Fibroblast of lung (primary cell): ENCODE measurements around the gene RPL22L1. TPM values are rescaled to one million over a fixed set of nuclear protein-coding genes. Genes with fewer than 3 reads are reported as not detected.

Experiments
- DNase-seq, 2 donors: peaks; one replicate each; pipeline versions ENCODE4 v3.0.0 to v3.0.0-alpha.2; 2010; ENCODE audit warnings: low read depth in 2 of 2
- H2AFZ ChIP-seq: 2 replicates; pipeline ENCODE4 v1.5.1; 2012; ENCODE audit warnings: low read length, control low read depth, inconsistent platforms
- H3K27ac ChIP-seq: 2 replicates; pipeline ENCODE4 v1.5.1; 2011; ENCODE audit warnings: low read length, control low read depth; ENCODE audit not compliant: insufficient read depth
- H3K27me3 ChIP-seq: 2 replicates; pipeline ENCODE4 v1.5.1; 2011; ENCODE audit warnings: mild to moderate bottlenecking, low read length; ENCODE audit not compliant: control insufficient read depth, insufficient read depth
- H3K36me3 ChIP-seq: 2 replicates; pipeline ENCODE4 v1.5.1; 2011; ENCODE audit warnings: low read length; ENCODE audit not compliant: control insufficient read depth, insufficient read depth
- H3K4me1 ChIP-seq: 2 replicates; pipeline ENCODE4 v1.5.1; 2011; ENCODE audit warnings: low read length; ENCODE audit not compliant: control insufficient read depth, insufficient read depth; ENCODE audit errors: extremely low read depth
- H3K4me2 ChIP-seq: 2 replicates; pipeline ENCODE4 v1.5.1; 2011; ENCODE audit warnings: low read length, control low read depth; ENCODE audit not compliant: insufficient read depth; ENCODE audit errors: extremely low read depth
- H3K4me3 ChIP-seq, 4 experiments: fragments of 200-600 bp in 1 of 4; sonication (generic) in 1 of 4; replicated peaks in 1 of 4; 2 replicates each; pipeline ENCODE4 v1.5.1; 2011 to 2016; ENCODE audit warnings: low read length in 4 of 4, low read depth in 3 of 4, mild to moderate bottlenecking in 3 of 4, control low read depth in 2 of 4, inconsistent platforms in 1 of 4, mixed read lengths in 1 of 4; ENCODE audit not compliant: insufficient read depth in 1 of 4; ENCODE audit errors: control extremely low read depth in 1 of 4
- H3K79me2 ChIP-seq: 2 replicates; pipeline ENCODE4 v1.5.1; 2012; ENCODE audit warnings: mild to moderate bottlenecking, low read length, inconsistent platforms; ENCODE audit not compliant: control insufficient read depth, insufficient read depth
- H3K9ac ChIP-seq: 2 replicates; pipeline ENCODE4 v1.5.1; 2011; ENCODE audit warnings: mild to moderate bottlenecking, low read length, control low read depth; ENCODE audit not compliant: insufficient read depth
- H3K9me3 ChIP-seq: 2 replicates; pipeline ENCODE4 v1.5.1; 2012; ENCODE audit warnings: low read depth, low read length; ENCODE audit not compliant: control insufficient read depth, insufficient read depth
- H4K20me1 ChIP-seq: 2 replicates; pipeline ENCODE4 v1.5.1; 2011; ENCODE audit warnings: low read length; ENCODE audit not compliant: control insufficient read depth, insufficient read depth; ENCODE audit errors: extremely low read depth
- CTCF ChIP-seq, 2 donors: IDR thresholded peaks in 1 of 2; conservative IDR thresholded peaks in 1 of 2; 1 replicate in 1 of 2; 2 replicates in 1 of 2; pipeline ENCODE4 v1.5.1; 2011 to 2012; ENCODE audit warnings: low read length in 2 of 2, control low read depth in 1 of 2, inconsistent platforms in 1 of 2, low read depth in 1 of 2, mild to moderate bottlenecking in 1 of 2
- EZH2 ChIP-seq: IDR thresholded peaks from 2 replicates; pipeline ENCODE4 v1.5.1; 2012; ENCODE audit warnings: low read length, control low read depth, mild to moderate bottlenecking; ENCODE audit errors: missing control alignments
- polyA plus RNA-seq, 2 donors: library from polyadenylated mRNA; depleted of rRNA in 1 of 2; stranded (reverse) in 1 of 2; unstranded in 1 of 2; fragments of >200 nt; gene quantifications; 2 replicates each; pipeline ENCODE4 v1.2.1, GENCODE V29; 2011 to 2012; ENCODE audit warnings: missing spikeins in 1 of 2
- total RNA-seq: library from RNA; depleted of rRNA; stranded (reverse); fragments of >200 nt; gene quantifications from 2 replicates; pipeline ENCODE4 v1.2.1, GENCODE V29; 2014

Gene RPL22L1
- total and polyA plus RNA-seq, 2 donors (not counting 1 experiment from before 2014, with no cell fraction given): 71.2 to 241 TPM

- peak; percentile 36 to 39 for DNase-seq
- Histone ChIP-seq H2AFZ (peak overlapping the region; percentile 59), H3K9ac (peak overlapping the region; percentile 89), H4K20me1 (no peaks in the 10 kb centered on the region), H3K36me3 (peaks cover 1% of the 10 kb centered on the region), H3K9me3 (no peaks in the 10 kb centered on the region), H3K4me3 (peak overlapping the region; percentile 75 to 90 (median 79)), H3K4me1 (peaks cover 9% of the 10 kb centered on the region), H3K27ac (peak overlapping the region; percentile 88), H3K79me2 (peaks cover 25% of the 10 kb centered on the region), H3K4me2 (peak overlapping the region; percentile 96), H3K27me3 (no peaks in the 10 kb centered on the region)
- TF ChIP-seq EZH2: no peak
- no peak for TF ChIP-seq CTCF (conservative IDR thresholded peaks at IDR 0.05 in 1 of 2, IDR thresholded peaks at IDR 0.05 in 1 of 2; ENCODE audit: low read depth in 1 of 2, low read length in 2 of 2)
These were observed 37.7 kb upstream of the RPL22L1 start for GRCh38 chr3:170907637-170908234.

DNA sequence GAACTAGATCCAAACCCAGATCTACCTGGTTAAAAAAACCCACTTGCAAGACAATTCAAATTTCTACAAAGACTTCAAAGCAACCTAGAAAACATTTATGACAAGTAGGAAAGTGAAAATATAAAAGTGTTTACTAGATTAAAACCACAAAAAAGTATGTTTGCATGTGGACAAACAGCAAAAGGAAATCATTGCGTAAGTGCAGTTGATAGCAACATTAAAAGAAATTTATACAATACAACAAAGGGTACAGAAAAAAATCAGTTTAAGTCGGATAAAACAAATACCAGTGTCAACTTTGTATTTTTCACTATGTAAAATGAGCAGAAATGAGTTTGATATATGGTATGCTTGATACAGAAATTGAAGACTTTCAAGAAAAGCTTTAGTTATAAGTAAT, 35.9 kb upstream of the RPL22L1 start:
- Histone ChIP-seq H3K79me2 (peaks cover 25% of the 10 kb centered on the region), H4K20me1 (no peaks in the 10 kb centered on the region), H2AFZ (no peak overlapping the region), H3K4me1 (peaks cover 9% of the 10 kb centered on the region), H3K9ac (no peak overlapping the region), H3K27ac (no peak overlapping the region), H3K4me2 (peak overlapping the region; percentile 96), H3K9me3 (no peaks in the 10 kb centered on the region), H3K36me3 (peaks cover 1% of the 10 kb centered on the region), H3K27me3 (no peaks in the 10 kb centered on the region), H3K4me3 (peak overlapping the region in 2 of 4 experiments; percentile 75 to 79)
- no peak for DNase-seq
- TF ChIP-seq EZH2: no peak
- TF ChIP-seq CTCF (conservative IDR thresholded peaks at IDR 0.05 in 1 of 2, IDR thresholded peaks at IDR 0.05 in 1 of 2; ENCODE audit: low read depth in 1 of 2, low read length in 2 of 2): no peak

- H3K9me3 ChIP-seq: no peaks in the 10 kb centered on the region
- H3K4me3 ChIP-seq: no peak overlapping the region
- H3K4me2 ChIP-seq: no peak overlapping the region
- no peaks in the 10 kb centered on the region for H3K27me3 ChIP-seq
- H3K27ac ChIP-seq: no peak overlapping the region
- DNase-seq: no peak
- no peaks in the 10 kb centered on the region for H4K20me1 ChIP-seq
- H3K36me3 ChIP-seq: peaks cover 1% of the 10 kb centered on the region
- H3K79me2 ChIP-seq: peaks cover 25% of the 10 kb centered on the region
- H3K9ac ChIP-seq: no peak overlapping the region
- peaks cover 3% of the 10 kb centered on the region for H3K4me1 ChIP-seq
- TF ChIP-seq EZH2 (no peak), CTCF (conservative IDR thresholded peaks at IDR 0.05 in 1 of 2, IDR thresholded peaks at IDR 0.05 in 1 of 2; ENCODE audit: low read depth in 1 of 2, low read length in 2 of 2) (no peak)
- no peak overlapping the region for H2AFZ ChIP-seq
These were observed 33.1 kb upstream of the RPL22L1 start for GRCh38 chr3:170903123-170903522.
